ENCODE measurements around the gene SRSF1.
"Not testable (repeated sequence)": the region's sequence is repeated elsewhere in the genome, so short reads cannot be mapped to it uniquely, and the experiment has no call there.

Gene SRSF1

GRCh38 chr17:57993471-57994365, 13.3 kb downstream of the SRSF1 start:
- DNase-seq (ENCODE audit: insufficient read length, low spot score) (no peak), FAIRE-seq (peak; percentile 64)

GRCh38 chr17:57991537-57991936, 15.5 kb downstream of the SRSF1 start:
- no peak for DNase-seq (ENCODE audit: insufficient read length, low spot score)
- no peak for FAIRE-seq

- no peak for FAIRE-seq
- DNase-seq (ENCODE audit: insufficient read length, low spot score): no peak
These were observed 17.0 kb downstream of the SRSF1 start for GRCh38 chr17:57990037-57990436.

GRCh38 chr17:57988301-57989250, 18.5 kb downstream of the SRSF1 start:
- FAIRE-seq (no peak), DNase-seq (ENCODE audit: insufficient read length, low spot score) (peak; percentile 84)

GRCh38 chr17:57987581-57988300, 19.3 kb downstream of the SRSF1 start, which contains the start of gene VEZF1:
TSS of gene VEZF1 (minus strand) at chr17:57988254. CDS start at chr17:57988111, 143 bp downstream.
- DNase-seq (ENCODE audit: insufficient read length, low spot score): peak; percentile 73
- FAIRE-seq: no peak

GRCh38 chr17:57986841-57987580, 20.0 kb downstream of the SRSF1 start:
- FAIRE-seq: peak; percentile 80
- DNase-seq (ENCODE audit: insufficient read length, low spot score): no peak

GRCh38 chr17:57985675-57985974, 21.4 kb downstream of the SRSF1 start:
- no peak for DNase-seq (ENCODE audit: insufficient read length, low spot score)
- FAIRE-seq: peak; percentile 68

GRCh38 chr17:57984936-57985674, 21.9 kb downstream of the SRSF1 start:
- FAIRE-seq: no peak
- no peak for DNase-seq (ENCODE audit: insufficient read length, low spot score)

GRCh38 chr17:57984261-57984890, 22.7 kb downstream of the SRSF1 start:
- no peak for FAIRE-seq

GRCh38 chr17:57983446-57983845, 23.6 kb downstream of the SRSF1 start:
- DNase-seq (ENCODE audit: insufficient read length, low spot score) (no peak), FAIRE-seq (no peak)

More at GRCh38 chr17:57984261-57984890, 22.7 kb downstream of the SRSF1 start:
- DNase-seq (ENCODE audit: insufficient read length, low spot score): no peak

- no peak for DNase-seq (ENCODE audit: insufficient read length, low spot score)
- FAIRE-seq: no peak
These were observed 24.4 kb downstream of the SRSF1 start for GRCh38 chr17:57982452-57983170.

- no peak for FAIRE-seq
- DNase-seq (ENCODE audit: insufficient read length, low spot score): no peak
These were observed 26.5 kb downstream of the SRSF1 start for GRCh38 chr17:57980522-57980921.

GRCh38 chr17:57979076-57979475, 28.0 kb downstream of the SRSF1 start:
- no peak for FAIRE-seq
- no peak for DNase-seq (ENCODE audit: insufficient read length, low spot score)

GRCh38 chr17:57976594-57976993, 30.5 kb downstream of the SRSF1 start:
- DNase-seq (ENCODE audit: insufficient read length, low spot score): no peak
- FAIRE-seq: no peak

GRCh38 chr17:57975044-57975443, 32.0 kb downstream of the SRSF1 start:
- no peak for FAIRE-seq
- no peak for DNase-seq (ENCODE audit: insufficient read length, low spot score)

- not testable (repeated sequence) for DNase-seq (ENCODE audit: insufficient read length, low spot score); FAIRE-seq
These were observed 32.8 kb downstream of the SRSF1 start for GRCh38 chr17:57974053-57974824.

- DNase-seq (ENCODE audit: insufficient read length, low spot score) (no peak), FAIRE-seq (no peak)
These were observed 34.9 kb downstream of the SRSF1 start for GRCh38 chr17:57972151-57972550.

- DNase-seq (ENCODE audit: insufficient read length, low spot score) (no peak), FAIRE-seq (no peak)
These were observed 35.5 kb downstream of the SRSF1 start for GRCh38 chr17:57971572-57971971.

Data from GM19239 (cell line).